GM20000 (cell line): ENCODE data around the gene MED31.

Experiments used
- DNase-seq: peaks from one replicate; pipeline ENCODE4 v3.0.0; 2012; ENCODE audit warnings: low spot score
- CTCF ChIP-seq: IDR thresholded peaks from 2 replicates; pipeline ENCODE4 v1.5.1; 2012; ENCODE audit warnings: mild to moderate bottlenecking, control low read depth; ENCODE audit errors: extremely low read depth, missing control alignments

Gene MED31

GRCh38 chr17:6627019-6627418 lies 24.4 kb downstream of the MED31 start:
- TF ChIP-seq CTCF = no peak
- no peak for DNase-seq

- no peak for TF ChIP-seq CTCF
- no peak for DNase-seq
These were observed 24.8 kb downstream of the MED31 start for GRCh38 chr17:6626616-6627015.

GRCh38 chr17:6623941-6624340 lies 27.5 kb downstream of the MED31 start:
- DNase-seq = no peak
- no peak for TF ChIP-seq CTCF

- TF ChIP-seq CTCF = no peak
- DNase-seq = no peak
These were observed 40.2 kb downstream of the MED31 start for GRCh38 chr17:6611231-6611630.

GRCh38 chr17:6610011-6610410 lies 41.4 kb downstream of the MED31 start:
- DNase-seq = no peak
- no peak for TF ChIP-seq CTCF

GRCh38 chr17:6608321-6608720 lies 43.1 kb downstream of the MED31 start:
- TF ChIP-seq CTCF = no peak
- DNase-seq = no peak

GRCh38 chr17:6605142-6605541 lies 46.3 kb downstream of the MED31 start:
- no peak for TF ChIP-seq CTCF
- no peak for DNase-seq
